Esophagus muscularis mucosa (tissue), 4 donors: ENCODE measurements around the gene WDR91. TPM values are rescaled to one million over a fixed set of nuclear protein-coding genes. Genes with fewer than 3 reads are reported as not detected.

Experiments
- DNase-seq: peaks from one replicate; pipeline ENCODE4 v3.0.0-alpha.2; 2017; ENCODE audit errors: extremely low spot score
- H3K27ac ChIP-seq, 4 donors: fragments of 200-600 bp; sonication (generic); replicated peaks in 1 of 4; 1 replicate in 3 of 4; 2 replicates in 1 of 4; pipeline ENCODE4 v1.5.1; 2016 to 2019; ENCODE audit warnings: mild to moderate bottlenecking in 1 of 4
- H3K27me3 ChIP-seq, 4 donors: fragments of 200-600 bp; sonication (generic); one replicate each; pipeline versions ENCODE4 v1.5.1 to v1.6.0; 2016 to 2019
- H3K36me3 ChIP-seq, 4 donors: fragments of 200-600 bp; sonication (generic); one replicate each; pipeline ENCODE4 v1.5.1; 2016 to 2019
- H3K4me1 ChIP-seq, 4 donors: fragments of 200-600 bp; sonication (generic); one replicate each; pipeline ENCODE4 v1.5.1; 2016 to 2019
- H3K4me3 ChIP-seq, 4 donors: fragments of 200-600 bp; sonication (generic); 1 replicate in 2 of 4; 2 replicates in 2 of 4; pipeline ENCODE4 v1.5.1; 2016 to 2019; ENCODE audit warnings: mild to moderate bottlenecking in 4 of 4, moderate library complexity in 1 of 4
- H3K9me3 ChIP-seq, 4 donors: fragments of 200-600 bp; sonication (generic); 1 replicate in 3 of 4; 2 replicates in 1 of 4; pipeline ENCODE4 v1.5.1; 2016 to 2019
- EP300 ChIP-seq: sonication (generic); formaldehyde crosslinking; IDR thresholded peaks from one replicate; pipeline ENCODE4 v1.6.1; 2017; ENCODE audit warnings: antibody characterized with exemption
- POLR2A ChIP-seq: fragments of 450-650 bp; IDR thresholded peaks from one replicate; pipeline ENCODE4 v1.6.1; 2017; ENCODE audit warnings: antibody characterized with exemption, moderate library complexity, mild to moderate bottlenecking, low read depth
- POLR2AphosphoS5 ChIP-seq, 2 donors: sonication (generic); formaldehyde crosslinking; IDR thresholded peaks; one replicate each; pipeline ENCODE4 v1.6.1; 2017; ENCODE audit warnings: antibody characterized with exemption in 2 of 2
- WGBS: methylation state at CpG from one replicate; pipeline ENCODE4 v1.1.5; 2018; 5-methylcytosine and 5-hydroxymethylcytosine counted together
- intact Hi-C: fragments of 100-400 bp; cut with DNase I; formaldehyde crosslinking; loops from one replicate; pipeline ENCODE4 v1.15.1; 2023
- total RNA-seq, 4 donors: library from RNA; depleted of rRNA; stranded (reverse); fragments of >200 nt; gene quantifications; one replicate each; pipeline versions ENCODE4 v1.1.0 to v1.2.1, GENCODE V29; 2016
- TF ChIP-seq, protein P1 (sequence below), 3 experiments: fragments of 200-600 bp in 2 of 3; fragments of 450-650 bp in 1 of 3; sonication (generic) in 2 of 3; IDR thresholded peaks; one replicate each; pipeline ENCODE4 v1.5.1; 2017 to 2019; ENCODE audit warnings: antibody characterized with exemption in 3 of 3, mild to moderate bottlenecking in 2 of 3, moderate library complexity in 1 of 3

Gene WDR91
- total RNA-seq, 4 donors from 2014 or later = 13.3 to 27.4 (median 20.4) TPM

DNA sequence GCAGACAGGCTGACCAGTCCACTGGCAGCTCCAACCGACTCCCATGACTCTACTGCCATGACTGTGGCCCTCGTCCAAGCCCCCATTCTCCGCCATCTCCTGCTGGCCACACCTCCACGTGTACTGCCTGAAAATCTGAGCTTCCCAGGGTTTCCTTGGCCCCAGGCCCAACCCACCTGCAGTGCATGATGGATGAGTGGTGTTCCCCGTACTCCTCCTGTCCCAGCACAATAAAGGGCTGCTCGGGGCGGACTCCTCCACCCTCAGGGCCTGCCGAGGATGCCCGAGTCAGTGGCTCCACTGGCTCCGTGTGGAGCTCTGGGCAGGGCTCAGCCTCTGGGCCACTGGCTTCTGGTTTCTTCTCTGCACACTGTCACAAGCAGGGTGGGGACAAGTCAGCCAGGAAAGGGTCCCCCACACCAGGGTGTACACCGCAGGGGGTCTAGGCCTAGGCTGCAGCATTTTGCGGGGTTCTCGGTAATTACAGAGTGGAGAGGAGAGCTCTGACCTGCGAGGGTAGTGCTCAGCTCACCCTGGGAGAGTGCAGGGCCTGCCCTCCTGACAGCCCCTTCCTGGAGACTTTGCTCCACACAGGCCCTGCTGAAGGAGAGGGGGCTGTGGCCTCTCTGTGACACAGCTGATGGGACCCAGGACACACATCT is 15.2 kb downstream of the WDR91 start:
- no peak for DNase-seq
- TF ChIP-seq POLR2AphosphoS5 (IDR thresholded peaks at IDR 0.05) = no peak
- TF ChIP-seq POLR2A = no peak
- intact Hi-C loops = no loop called here
- Histone ChIP-seq H3K36me3 (peaks cover 27 to 95% (median 83%) of the 10 kb centered on the region in 4 donors), H3K4me3 (no peak overlapping the region), H3K27me3 (no peaks in the 10 kb centered on the region), H3K4me1 (peaks cover 6 to 25% (median 19%) of the 10 kb centered on the region in 4 donors), H3K27ac (peak overlapping the region in 1 of 4 donors; percentile 10), H3K9me3 (no peaks in the 10 kb centered on the region)
- 87% methylated on average over 8 of the region's 14 CpGs for WGBS

DNA sequence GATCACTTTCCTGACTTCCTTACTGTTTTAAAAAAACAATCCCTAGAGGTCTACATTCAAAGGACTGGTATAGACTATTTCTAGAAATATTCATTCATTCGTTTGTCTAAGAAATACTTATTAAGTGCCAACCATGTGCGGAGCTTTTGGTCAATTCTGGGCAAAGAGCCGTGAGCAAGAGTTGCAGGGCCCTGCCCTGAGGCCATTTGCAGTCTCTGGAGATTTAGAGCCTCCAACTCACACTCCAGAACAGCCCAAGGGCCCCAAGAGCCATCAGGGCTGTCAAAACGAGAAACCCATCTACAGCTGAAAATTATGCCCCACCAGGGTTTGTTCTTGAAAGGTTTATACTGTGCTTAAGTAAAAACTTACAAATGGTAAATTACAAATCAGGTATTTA is 16.2 kb downstream of the WDR91 start:
- no peak overlapping the region for H3K4me3 ChIP-seq
- peaks cover 0 to 25% (median 19%) of the 10 kb centered on the region in 4 donors for H3K4me1 ChIP-seq
- peaks cover 27 to 94% (median 80%) of the 10 kb centered on the region in 4 donors for H3K36me3 ChIP-seq
- H3K9me3 ChIP-seq = no peaks in the 10 kb centered on the region
- no peak for DNase-seq
- H3K27ac ChIP-seq = peak overlapping the region in 3 of 4 donors; percentile 71 to 77 (median 75)
- 79% methylated on average over 4 of the region's 4 CpGs for WGBS
- intact Hi-C loops = no loop called here
- TF ChIP-seq POLR2AphosphoS5 (IDR thresholded peaks at IDR 0.05) = no peak
- TF ChIP-seq EP300 = no peak
- H3K27me3 ChIP-seq = no peaks in the 10 kb centered on the region

DNA sequence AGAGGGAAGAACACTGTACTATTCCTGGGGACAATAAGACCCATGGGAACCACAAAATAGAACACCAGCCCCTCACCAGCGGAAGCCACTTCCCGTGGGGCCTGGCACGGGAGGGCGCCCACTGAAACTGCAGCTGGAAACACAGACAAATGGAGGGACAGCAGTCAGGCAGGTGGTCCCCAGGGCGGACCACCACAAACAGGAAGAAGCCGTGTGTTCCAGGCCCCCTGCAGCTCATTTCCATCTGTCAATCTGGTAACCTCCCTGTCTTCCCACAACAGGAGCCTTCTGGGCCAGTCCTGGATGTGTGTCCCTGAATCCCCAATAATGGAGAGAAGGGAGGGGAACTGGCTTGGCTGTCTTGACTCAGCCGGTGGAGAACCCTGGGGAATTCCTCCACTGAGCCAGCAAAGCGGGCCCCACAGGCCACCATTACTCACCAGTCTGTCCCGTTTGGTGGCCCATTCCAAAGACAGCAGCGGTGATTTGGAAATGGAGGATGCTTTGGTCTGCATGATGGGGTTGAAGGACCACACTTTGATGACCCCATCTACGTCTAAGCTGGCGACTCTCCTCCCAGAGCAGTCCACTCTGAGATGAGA is 16.7 kb downstream of the WDR91 start:
- Histone ChIP-seq H3K4me1 (peaks cover 4 to 31% (median 24%) of the 10 kb centered on the region in 4 donors), H3K36me3 (peaks cover 27 to 95% (median 75%) of the 10 kb centered on the region in 4 donors), H3K27ac (peak overlapping the region; percentile 71 to 77 (median 76)), H3K9me3 (no peaks in the 10 kb centered on the region), H3K4me3 (no peak overlapping the region), H3K27me3 (no peaks in the 10 kb centered on the region)
- TF ChIP-seq POLR2AphosphoS5 (IDR thresholded peaks at IDR 0.05) (no peak), POLR2A (no peak)
- WGBS = 93% methylated on average over 10 of the region's 12 CpGs
- DNase-seq = no peak
- intact Hi-C loops = no loop called here

DNA sequence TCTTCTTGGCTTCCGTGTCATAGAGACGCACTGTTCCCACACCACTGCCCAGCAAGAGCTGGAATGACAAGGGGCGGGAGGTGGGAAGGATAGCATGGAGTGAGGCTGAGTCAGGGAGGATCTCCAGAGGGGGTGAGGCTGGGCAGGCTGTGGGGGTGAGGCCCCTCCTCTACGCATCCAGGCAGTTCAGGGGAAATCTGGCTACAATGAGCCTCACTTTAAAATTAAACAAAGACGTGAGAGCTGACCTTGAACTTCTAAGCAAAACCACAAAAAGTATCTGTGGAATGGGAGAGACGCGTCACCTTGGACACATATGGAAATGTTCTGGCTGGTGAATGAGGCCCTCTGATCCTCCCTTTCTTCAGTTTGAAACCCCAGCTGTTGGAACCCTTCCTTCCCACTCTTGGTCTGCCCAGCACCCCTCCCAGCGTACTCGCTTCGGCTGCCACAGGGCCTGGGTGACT is 17.7 kb downstream of the WDR91 start:
- DNase-seq = no peak
- Histone ChIP-seq H3K4me1 (peaks cover 9 to 38% (median 31%) of the 10 kb centered on the region in 4 donors), H3K9me3 (no peaks in the 10 kb centered on the region), H3K27ac (peak overlapping the region; percentile 71 to 77 (median 76)), H3K36me3 (peaks cover 34 to 95% (median 74%) of the 10 kb centered on the region in 4 donors), H3K4me3 (no peak overlapping the region), H3K27me3 (no peaks in the 10 kb centered on the region)
- WGBS = 73% methylated on average over 10 of the region's 10 CpGs
- TF ChIP-seq POLR2AphosphoS5 (IDR thresholded peaks at IDR 0.05) (peak in 1 of 2 donors; percentile 70), EP300 (no peak), POLR2A (no peak)
- TF ChIP-seq, protein P1, sequence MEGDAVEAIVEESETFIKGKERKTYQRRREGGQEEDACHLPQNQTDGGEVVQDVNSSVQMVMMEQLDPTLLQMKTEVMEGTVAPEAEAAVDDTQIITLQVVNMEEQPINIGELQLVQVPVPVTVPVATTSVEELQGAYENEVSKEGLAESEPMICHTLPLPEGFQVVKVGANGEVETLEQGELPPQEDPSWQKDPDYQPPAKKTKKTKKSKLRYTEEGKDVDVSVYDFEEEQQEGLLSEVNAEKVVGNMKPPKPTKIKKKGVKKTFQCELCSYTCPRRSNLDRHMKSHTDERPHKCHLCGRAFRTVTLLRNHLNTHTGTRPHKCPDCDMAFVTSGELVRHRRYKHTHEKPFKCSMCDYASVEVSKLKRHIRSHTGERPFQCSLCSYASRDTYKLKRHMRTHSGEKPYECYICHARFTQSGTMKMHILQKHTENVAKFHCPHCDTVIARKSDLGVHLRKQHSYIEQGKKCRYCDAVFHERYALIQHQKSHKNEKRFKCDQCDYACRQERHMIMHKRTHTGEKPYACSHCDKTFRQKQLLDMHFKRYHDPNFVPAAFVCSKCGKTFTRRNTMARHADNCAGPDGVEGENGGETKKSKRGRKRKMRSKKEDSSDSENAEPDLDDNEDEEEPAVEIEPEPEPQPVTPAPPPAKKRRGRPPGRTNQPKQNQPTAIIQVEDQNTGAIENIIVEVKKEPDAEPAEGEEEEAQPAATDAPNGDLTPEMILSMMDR (IDR thresholded peaks at IDR 0.05) = no peak
- intact Hi-C loops = no loop called here

DNA sequence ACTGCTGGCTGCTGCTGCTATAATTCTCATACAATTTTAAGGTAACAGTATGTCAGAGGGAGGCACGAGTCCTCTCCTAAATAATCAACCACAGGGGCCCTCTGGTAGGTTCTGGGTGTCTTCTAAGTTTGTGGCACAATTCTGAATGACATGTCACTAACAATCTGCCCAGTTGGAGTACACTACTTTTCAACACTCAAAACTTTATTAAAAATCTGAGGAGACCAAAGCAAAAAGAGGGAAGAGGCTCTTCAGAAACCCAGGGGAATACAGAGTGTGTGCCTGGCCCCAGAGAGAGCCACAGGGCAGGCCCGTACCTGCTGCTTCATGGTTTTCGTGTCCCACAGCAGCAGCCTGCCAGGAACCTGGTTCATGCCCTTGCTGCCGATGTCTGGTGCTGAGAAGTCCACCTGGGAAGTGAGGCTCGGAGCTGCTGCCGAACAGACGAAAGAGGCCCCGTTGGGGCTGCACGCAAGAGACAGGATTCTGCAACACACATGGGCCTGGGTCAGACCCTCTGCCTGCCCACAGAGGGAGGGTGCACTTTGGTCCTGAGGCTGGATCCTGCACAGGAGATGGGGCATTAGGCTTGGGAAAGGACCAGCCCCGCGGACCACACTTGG is 18.3 kb downstream of the WDR91 start:
- Histone ChIP-seq H3K4me1 (peaks cover 9 to 39% (median 31%) of the 10 kb centered on the region in 4 donors), H3K36me3 (peaks cover 40 to 95% (median 75%) of the 10 kb centered on the region in 4 donors), H3K27ac (peak overlapping the region; percentile 71 to 77 (median 76)), H3K9me3 (no peaks in the 10 kb centered on the region), H3K4me3 (no peak overlapping the region), H3K27me3 (no peaks in the 10 kb centered on the region)
- intact Hi-C loops = no loop called here
- 92% methylated on average over 11 of the region's 11 CpGs for WGBS
- DNase-seq = no peak
- TF ChIP-seq POLR2A (no peak), EP300 (no peak), POLR2AphosphoS5 (IDR thresholded peaks at IDR 0.05) (no peak)
- TF ChIP-seq, protein P1 (IDR thresholded peaks at IDR 0.05) = no peak

DNA sequence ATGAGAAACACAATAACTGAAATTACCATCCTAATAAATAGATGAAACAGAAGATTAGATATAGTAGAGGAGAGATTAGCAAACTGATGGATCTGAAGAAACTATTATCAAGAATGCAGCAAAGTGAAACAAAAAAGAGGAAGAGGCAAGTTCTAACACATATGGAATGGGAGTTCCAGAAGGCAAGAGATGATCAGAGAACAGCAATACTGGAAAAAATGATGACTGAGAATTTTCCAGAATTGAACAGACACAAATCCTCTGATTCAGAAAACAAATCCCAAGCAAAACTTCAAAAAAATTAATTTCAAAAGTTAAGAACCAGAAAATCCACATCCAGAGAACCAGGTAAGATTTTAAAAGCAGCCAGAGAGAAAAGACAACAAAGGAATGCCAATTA is 20.6 kb downstream of the WDR91 start:
- H3K27me3 ChIP-seq = no peaks in the 10 kb centered on the region
- H3K27ac ChIP-seq = peak overlapping the region in 1 of 4 donors; percentile 22
- H3K4me3 ChIP-seq = no peak overlapping the region
- peaks cover 45 to 95% (median 75%) of the 10 kb centered on the region in 4 donors for H3K36me3 ChIP-seq
- peaks cover 9 to 39% (median 31%) of the 10 kb centered on the region in 4 donors for H3K4me1 ChIP-seq
- no peak for DNase-seq
- TF ChIP-seq POLR2A = no peak
- no peak for TF ChIP-seq EP300
- intact Hi-C loops = no loop called here
- no peaks in the 10 kb centered on the region for H3K9me3 ChIP-seq
